GM21717 (cell line): ENCODE measurements around the gene RSAD2.
A peak's percentile ranks its signal among the peaks of the same experiment; 100 is the strongest.

Experiments
- ATAC-seq: cut with Tn5 transposase; IDR thresholded peaks from one replicate; pipeline ENCODE4 v1.9.1; 2021; ENCODE audit warnings: mild to moderate bottlenecking, moderate library complexity; ENCODE audit not compliant: unreplicated experiment

Gene RSAD2

GRCh38 chr2:6864231-6864754 is 13.3 kb upstream of the RSAD2 start:
- ATAC-seq: no peak

- peak; percentile 25 for ATAC-seq
These were observed 12.6 kb upstream of the RSAD2 start for GRCh38 chr2:6864923-6865345.

- peak; percentile 84 for ATAC-seq
These were observed 12.0 kb upstream of the RSAD2 start, which contains the start of gene CMPK2 for GRCh38 chr2:6865346-6866274. Gene CMPK2, minus strand, starts transcription at chr2:6865907. Its CDS starts 211 bp downstream, at chr2:6865696.

GRCh38 chr2:6866275-6866671 is 11.3 kb upstream of the RSAD2 start:
- ATAC-seq: peak; percentile 39

- no peak for ATAC-seq
These were observed 10.6 kb upstream of the RSAD2 start for GRCh38 chr2:6866982-6867381.

GRCh38 chr2:6872394-6872793 is 5.2 kb upstream of the RSAD2 start:
- peak; percentile 75 for ATAC-seq

- ATAC-seq: no peak
These were observed 3.5 kb upstream of the RSAD2 start for GRCh38 chr2:6874032-6874431.

GRCh38 chr2:6876309-6876708 is 1.3 kb upstream of the RSAD2 start:
- no peak for ATAC-seq

- no peak for ATAC-seq
These were observed 972 bp downstream of the RSAD2 start for GRCh38 chr2:6878549-6878948.

- no peak for ATAC-seq
These were observed 1.4 kb downstream of the RSAD2 start for GRCh38 chr2:6879011-6879410.

GRCh38 chr2:6880200-6880733 is 2.7 kb downstream of the RSAD2 start:
- no peak for ATAC-seq

- ATAC-seq: no peak
These were observed 3.5 kb downstream of the RSAD2 start for GRCh38 chr2:6881046-6881445.

GRCh38 chr2:6881516-6881915 is 3.9 kb downstream of the RSAD2 start:
- ATAC-seq: no peak

GRCh38 chr2:6883448-6884122 is 6.0 kb downstream of the RSAD2 start:
- no peak for ATAC-seq

- no peak for ATAC-seq
These were observed 8.0 kb downstream of the RSAD2 start for GRCh38 chr2:6885551-6885950.

GRCh38 chr2:6885968-6886367 is 8.4 kb downstream of the RSAD2 start:
- ATAC-seq: no peak

GRCh38 chr2:6887751-6888192 is 10.2 kb downstream of the RSAD2 start:
- ATAC-seq: no peak

GRCh38 chr2:6888724-6889123 is 11.1 kb downstream of the RSAD2 start:
- no peak for ATAC-seq

- no peak for ATAC-seq
These were observed 16.4 kb downstream of the RSAD2 start for GRCh38 chr2:6893876-6894482.

- no peak for ATAC-seq
These were observed 19.6 kb downstream of the RSAD2 start for GRCh38 chr2:6896930-6897759.
